Stimulated activated CD8-positive, alpha-beta memory T cell treated with anti-CD3 and anti-CD28 coated beads, Interleukin-7, amount 100 ng/mL, for 4 hours (primary cell): ENCODE data around the gene OR52I1.

ENCODE experiments used
- DNase-seq, 2 donors: peaks; one replicate each; pipeline ENCODE4 v3.0.0-alpha.2; 2020; ENCODE audit warnings: low read depth in 2 of 2

Gene OR52I1

GRCh38 chr11:4593739-4594138 is at the start of gene OR52I1:
OR52I1 (plus strand) TSS chr11:4594039; CDS start chr11:4594039, 0 bp downstream.
- DNase-seq: no peak

DNA sequence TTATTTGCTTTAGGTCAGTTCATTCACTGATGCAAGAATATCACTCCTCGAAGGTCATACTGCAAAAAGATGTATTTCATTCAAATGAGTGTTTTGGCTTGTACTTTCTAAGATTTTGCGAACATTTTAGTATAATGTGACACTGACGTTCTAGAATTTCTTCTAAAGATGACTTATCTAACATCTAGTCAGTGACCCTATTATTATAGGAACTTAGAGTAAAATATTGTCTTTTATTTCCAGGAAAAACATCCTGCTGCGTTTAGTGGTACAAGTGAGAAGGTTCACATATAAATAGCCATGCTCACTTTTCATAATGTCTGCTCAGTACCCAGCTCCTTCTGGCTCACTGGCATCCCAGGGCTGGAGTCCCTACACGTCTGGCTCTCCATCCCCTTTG is 48.9 kb upstream of the OR52I1 start, which contains the start of gene OR52M1:
Gene OR52M1, plus strand, starts transcription at position 301 of the 400 bp plus-strand sequence. Its CDS starts 0 bp downstream, at position 301.
- no peak for DNase-seq

GRCh38 chr11:4546878-4547277 is 47.0 kb upstream of the OR52I1 start:
- no peak for DNase-seq

DNA sequence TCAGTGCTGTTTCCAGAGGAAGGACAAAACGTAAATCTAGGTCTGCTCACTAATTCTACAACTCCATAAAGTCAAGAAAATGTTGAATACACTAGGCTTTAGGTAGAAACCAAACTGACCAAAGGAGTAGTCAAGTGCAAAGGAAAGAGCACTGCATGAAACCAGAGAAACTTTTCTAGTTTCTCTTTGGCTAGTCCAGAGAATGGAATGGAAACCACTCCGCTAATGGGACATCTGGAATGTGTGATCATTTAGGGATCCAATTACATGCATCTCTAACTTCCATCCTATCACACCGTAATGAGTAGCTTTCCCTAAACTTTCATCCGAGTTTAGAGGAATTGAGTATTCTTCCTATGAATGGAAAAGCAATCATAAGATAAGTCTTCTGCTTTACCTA is 46.4 kb upstream of the OR52I1 start:
- DNase-seq: no peak

DNA sequence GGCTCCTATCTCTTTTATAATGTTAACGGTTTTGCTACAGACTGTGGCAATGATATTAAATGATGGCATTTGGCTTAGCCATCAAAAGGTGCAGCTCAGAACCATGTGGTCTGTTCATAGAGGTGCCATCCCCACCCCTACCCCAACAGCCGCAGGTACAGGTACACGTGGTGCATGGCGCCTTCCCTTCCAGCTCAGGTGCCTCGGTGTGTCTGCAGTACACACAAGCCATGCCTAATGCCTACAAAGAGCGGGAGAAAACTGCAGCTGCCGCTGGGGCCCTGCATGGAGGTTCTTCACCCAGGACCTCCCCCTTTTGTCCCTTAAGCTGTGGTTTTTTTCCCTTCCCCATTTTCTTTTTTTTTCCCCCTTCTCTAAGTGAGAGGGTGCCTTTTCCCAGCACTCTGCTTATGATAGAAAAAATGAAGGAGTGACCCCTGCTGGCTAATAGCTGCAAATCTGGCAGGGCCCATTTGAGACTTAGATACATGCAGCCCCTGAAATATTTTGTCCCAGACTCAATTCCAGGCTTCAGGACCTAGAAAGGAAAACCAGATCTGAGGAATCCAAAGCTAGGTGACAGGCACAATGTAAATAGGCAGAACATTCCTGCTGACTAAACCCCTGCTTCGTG is 42.4 kb upstream of the OR52I1 start:
- no peak for DNase-seq

DNA sequence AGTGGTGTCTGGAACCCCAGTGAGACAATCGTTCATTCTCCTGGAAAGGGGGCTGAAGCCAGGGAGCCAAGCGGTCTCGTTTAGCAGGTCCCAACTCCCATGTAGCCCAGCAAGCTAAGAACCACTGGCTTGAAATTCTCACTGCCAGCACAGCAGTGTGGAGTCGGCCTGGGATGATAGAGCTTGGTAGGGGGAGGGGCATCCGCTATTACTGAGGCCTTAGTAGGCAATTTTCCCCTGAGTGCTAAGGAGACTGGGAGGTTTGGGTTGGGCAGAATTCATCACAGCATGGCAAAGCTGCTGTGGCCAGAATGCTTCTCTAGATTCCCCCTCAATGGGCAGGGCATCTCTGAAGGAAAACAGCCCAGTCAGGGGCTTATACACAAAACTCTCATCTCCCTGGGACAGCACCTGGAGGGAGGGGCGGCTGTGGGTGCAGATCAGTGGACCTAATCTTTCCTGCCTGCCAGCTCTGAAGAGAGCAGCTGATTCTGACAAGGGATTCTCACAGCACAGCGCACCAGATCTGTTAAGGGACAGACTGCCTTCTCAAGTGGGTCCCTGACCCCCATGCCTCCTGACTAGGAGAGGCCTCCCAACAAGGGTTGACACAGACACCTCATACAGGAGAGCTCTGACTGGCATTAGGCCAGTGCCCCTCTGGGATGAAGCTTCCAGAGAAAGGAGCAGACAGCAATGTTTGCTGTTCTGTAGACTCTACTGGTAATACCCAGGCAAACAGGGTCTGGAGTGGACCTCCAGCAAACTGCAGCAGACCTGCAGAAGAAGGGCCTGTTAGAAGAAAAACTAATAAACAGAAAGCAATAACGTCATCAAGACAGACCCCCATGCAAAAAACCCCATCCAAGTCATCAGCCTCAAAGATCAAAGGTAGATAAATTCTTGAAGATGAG is 34.1 kb upstream of the OR52I1 start:
- DNase-seq: no peak

GRCh38 chr11:4560467-4560866 is 33.4 kb upstream of the OR52I1 start:
- DNase-seq: no peak

GRCh38 chr11:4565371-4565770 is 28.5 kb upstream of the OR52I1 start:
- no peak for DNase-seq

- DNase-seq: no peak
Observed at GRCh38 chr11:4569075-4569474, 24.8 kb upstream of the OR52I1 start.

GRCh38 chr11:4576880-4577279 is 17.0 kb upstream of the OR52I1 start:
- DNase-seq: no peak

- no peak for DNase-seq
Observed at GRCh38 chr11:4577761-4578160, 16.1 kb upstream of the OR52I1 start.

DNA sequence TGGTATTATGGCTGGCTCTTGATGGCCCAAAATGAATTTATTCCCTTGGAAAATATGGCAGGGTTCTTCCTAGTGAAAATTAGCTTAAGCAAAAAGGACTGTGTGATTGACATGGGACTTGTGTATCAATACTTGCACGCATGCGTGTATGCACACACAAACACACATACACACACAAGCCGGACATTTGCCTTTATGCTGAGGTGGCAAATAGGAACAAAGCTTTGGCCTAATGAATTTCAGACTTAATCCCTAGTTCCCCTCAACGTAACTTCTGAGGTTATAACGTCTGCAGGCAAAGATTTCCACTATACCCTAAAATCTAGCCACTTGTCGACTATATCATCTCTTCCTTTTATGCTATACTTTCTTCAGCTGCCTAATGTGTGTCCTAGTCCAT is 15.2 kb upstream of the OR52I1 start:
- DNase-seq: no peak

GRCh38 chr11:4580124-4580523 is 13.7 kb upstream of the OR52I1 start:
- DNase-seq: no peak

DNA sequence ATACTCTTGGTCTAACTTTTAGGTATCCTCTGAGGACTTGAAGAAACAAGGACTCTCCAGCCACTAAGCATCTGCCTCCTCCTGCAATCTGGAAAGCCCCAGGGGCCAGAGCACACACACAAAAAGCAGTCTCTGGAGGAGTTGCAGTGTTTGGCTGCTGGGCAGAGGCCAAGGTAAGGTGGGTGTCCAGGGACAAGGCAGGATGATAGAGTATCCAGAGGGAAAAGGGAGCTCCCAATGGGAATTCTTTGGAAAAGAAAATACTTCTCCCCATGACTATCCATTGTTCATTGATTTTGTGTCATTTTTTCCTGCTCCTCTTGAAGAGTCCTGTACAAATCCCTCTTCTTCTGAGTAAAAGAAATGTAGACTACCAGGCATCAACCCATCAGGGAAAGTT is 12.4 kb upstream of the OR52I1 start, which contains the start of gene OR52I2:
Gene OR52I2, plus strand, starts transcription at position 301 of the 400 bp plus-strand sequence.
- no peak for DNase-seq

GRCh38 chr11:4589017-4589416 is 4.8 kb upstream of the OR52I1 start:
- no peak for DNase-seq

- no peak for DNase-seq
Observed at GRCh38 chr11:4605057-4605456, 11.2 kb downstream of the OR52I1 start.

DNA sequence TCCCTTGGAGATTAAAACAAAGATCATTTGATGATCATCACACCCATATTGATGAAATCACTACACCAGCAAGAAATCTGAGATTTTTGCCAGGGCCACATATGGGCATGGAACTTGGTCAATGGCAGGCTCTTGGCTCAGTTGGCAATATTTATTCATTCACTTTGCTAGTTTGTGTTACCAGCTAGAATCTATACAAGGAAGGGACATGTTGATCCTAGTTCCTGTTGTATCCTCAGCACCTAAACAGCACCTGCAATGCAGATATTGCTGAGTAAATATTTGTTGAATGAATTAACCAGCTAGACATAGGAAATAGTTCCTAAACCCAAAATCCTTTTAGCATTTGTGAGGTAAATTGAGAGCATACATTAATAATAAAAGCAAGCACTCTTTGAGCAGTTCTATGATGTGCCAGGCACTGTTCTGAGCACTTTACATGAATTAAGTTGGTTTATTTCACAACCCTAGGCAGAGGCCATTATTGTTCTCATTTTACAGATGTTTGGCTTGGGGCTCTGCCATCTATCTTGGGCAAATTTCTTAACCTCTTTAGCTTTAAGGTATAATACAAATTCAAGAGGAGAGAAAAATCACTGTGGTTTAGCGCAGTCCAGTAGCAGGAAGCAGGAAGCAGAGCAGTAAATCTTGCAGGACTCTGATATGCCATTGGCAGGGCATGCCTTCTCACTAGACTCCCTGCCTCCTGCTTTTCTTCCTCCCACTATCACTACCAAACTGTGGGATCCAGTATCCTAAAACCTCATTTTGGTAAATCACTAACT is 12.6 kb downstream of the OR52I1 start:
- DNase-seq: no peak

GRCh38 chr11:4607096-4607495 is 13.3 kb downstream of the OR52I1 start:
- DNase-seq: no peak

DNA sequence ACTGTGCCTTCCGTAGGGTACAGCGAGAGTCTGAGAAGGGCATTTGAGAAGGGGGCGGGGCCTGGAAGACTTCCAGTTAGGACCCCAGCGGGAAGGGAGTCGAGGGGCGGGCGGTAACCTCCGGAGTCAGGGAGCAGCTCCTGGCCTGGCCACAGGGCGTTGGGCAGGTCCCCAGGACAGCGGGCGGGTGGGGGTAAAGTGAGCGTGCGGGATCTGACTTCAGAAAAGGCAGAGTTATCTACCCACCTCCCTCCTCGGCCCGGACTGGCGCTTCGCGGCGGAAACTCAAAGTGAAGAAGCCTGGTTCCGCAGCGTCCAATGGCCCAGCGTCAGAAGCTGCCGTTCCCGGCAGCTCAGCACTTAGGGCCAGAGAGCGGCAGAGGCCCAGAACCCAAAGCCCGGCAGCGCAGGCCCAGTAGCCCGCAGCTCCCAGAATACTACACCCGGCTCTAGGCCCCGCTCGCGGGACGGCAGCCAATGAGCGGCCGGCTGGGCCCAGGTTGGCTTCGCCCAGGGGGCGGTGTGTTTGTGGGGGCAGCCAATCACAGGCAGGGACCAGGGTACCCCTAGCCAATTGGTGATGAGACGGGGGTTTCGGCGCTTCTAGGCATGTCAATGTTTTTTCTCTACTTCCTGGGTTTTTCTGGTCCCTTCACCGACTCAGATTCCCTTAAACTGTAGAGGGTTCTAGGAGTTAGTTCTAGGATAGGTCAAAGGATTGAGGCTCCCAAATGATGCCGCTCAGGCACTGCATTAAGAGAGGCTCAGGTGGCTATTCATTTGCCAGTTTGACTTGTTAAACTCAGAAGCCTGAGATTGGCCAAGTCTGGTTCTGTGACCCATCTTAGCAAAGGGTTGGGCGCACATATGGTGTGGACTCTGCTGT is 14.2 kb downstream of the OR52I1 start, which contains the start of gene TRIM68:
Gene TRIM68, minus strand, starts transcription at position 451 of the 886 bp plus-strand sequence. CDS start 2,727 bp downstream, outside the sequence.
- peak; percentile 88 to 91 for DNase-seq

DNA sequence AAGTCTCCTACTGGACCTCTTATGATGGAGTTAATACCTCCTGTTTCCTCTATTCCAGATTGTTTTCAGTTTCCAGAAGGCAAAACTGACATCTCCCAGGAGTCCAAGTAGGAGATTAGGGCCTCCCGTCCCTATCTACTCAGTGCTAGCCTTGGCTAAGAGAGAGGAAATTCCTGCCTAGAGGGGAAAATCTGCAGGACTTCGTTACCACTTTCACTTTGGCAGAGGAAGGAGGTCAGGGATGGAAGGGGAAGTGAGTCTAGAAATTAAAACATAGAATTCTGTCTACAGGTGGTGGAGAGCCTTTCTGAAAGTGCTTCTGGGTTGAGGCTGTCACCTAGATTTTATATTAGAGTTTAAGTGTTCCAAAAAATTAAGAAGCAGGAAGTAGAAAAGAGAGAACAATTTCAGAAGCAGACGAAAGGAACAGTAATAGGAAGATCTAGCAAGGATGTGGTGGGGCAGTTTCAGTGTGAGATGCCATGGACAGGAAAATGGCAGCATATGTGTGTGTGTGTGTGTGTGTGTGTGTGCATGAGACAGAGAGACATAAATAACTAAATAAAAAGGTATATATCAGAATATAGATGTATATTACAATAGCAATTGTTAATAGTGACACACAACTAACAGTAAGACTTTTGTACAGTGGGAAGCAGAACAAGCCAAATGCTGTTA is 16.6 kb downstream of the OR52I1 start:
- no peak for DNase-seq
